ENCODE results near the gene UGGT1.

The UGGT1 gene

DNA sequence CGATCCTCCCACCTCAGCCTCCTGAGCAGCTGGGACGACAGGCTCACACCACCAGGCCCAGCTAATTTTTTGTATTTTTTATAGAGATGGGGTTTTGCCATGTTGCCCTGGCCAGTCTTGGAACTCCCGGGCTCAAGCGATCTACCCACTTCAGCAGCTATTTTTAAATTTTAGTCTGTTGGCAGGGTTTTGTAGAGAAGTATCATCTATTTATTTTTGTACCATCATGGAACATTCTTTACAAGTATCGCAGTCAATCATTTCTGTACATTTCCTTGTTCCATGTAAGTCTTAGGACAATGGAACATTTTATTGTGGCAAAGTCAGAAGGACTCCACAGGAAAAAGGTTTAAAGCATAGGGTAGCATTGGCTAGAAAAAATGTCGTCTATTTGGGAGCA is 94.6 kb downstream of the UGGT1 start:
- TF ChIP-seq CTCF (IDR thresholded peaks at IDR 0.05; ENCODE audit: low read depth, low read length): no peak
- in situ Hi-C loops (cut with HindIII; ENCODE audit: low sequenced_read_pairs): no loop called here
- no peak overlapping the region for H3K4me3 ChIP-seq (ENCODE audit: low read depth, low read length)
- no peak for DNase-seq (ENCODE audit: low read depth, low spot score)

- H3K4me3 ChIP-seq (ENCODE audit: low read depth, low read length): no peak overlapping the region
- in situ Hi-C loops (cut with HindIII; ENCODE audit: low sequenced_read_pairs): no loop called here
- TF ChIP-seq CTCF (IDR thresholded peaks at IDR 0.05; ENCODE audit: low read depth, low read length): no peak
- peak; percentile 77 for DNase-seq (ENCODE audit: low read depth, low spot score)
Observed at GRCh38 chr2:128187032-128187654, 96.1 kb downstream of the UGGT1 start.

DNA sequence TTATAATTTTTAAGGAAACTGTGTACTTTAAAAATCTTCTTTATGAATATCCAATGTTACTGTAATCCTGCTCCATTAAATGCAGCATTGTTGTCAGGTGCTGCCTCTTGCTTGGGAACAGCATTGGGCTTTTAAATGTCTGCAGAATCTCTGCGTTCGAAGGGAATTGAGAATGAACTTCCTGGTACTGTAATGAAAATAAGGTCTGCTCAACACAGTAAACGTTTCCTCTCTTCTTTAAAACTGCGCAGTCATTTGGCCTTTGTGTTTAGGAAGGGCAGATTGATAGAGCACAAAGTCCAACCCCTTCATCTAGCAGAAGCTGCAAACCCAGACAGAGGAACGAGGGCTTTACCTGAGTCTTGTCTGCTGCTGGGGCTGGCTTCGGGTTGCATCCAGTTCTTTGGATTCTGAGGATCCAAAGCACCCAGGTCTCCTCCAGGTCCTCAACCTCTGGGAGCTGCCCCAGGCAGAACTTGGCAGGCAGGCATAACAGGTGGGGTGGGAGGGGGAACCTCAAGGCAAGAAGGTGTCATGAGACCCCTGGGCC is 104.5 kb downstream of the UGGT1 start:
- H3K4me3 ChIP-seq (ENCODE audit: low read depth, low read length): no peak overlapping the region
- TF ChIP-seq CTCF (IDR thresholded peaks at IDR 0.05; ENCODE audit: low read depth, low read length): no peak
- DNase-seq (ENCODE audit: low read depth, low spot score): no peak
- in situ Hi-C loops (cut with HindIII; ENCODE audit: low sequenced_read_pairs): no loop called here

- in situ Hi-C loops (cut with HindIII; ENCODE audit: low sequenced_read_pairs): no loop called here
- TF ChIP-seq CTCF (IDR thresholded peaks at IDR 0.05; ENCODE audit: low read depth, low read length): no peak
- DNase-seq (ENCODE audit: low read depth, low spot score): no peak
- no peak overlapping the region for H3K4me3 ChIP-seq (ENCODE audit: low read depth, low read length)
Observed at GRCh38 chr2:128196026-128196425, 105.0 kb downstream of the UGGT1 start.

GRCh38 chr2:128196471-128196931 is 105.5 kb downstream of the UGGT1 start:
- in situ Hi-C loops (cut with HindIII; ENCODE audit: low sequenced_read_pairs): no loop called here
- TF ChIP-seq CTCF (IDR thresholded peaks at IDR 0.05; ENCODE audit: low read depth, low read length): no peak
- H3K4me3 ChIP-seq (ENCODE audit: low read depth, low read length): no peak overlapping the region
- peak; percentile 37 for DNase-seq (ENCODE audit: low read depth, low spot score)

DNA sequence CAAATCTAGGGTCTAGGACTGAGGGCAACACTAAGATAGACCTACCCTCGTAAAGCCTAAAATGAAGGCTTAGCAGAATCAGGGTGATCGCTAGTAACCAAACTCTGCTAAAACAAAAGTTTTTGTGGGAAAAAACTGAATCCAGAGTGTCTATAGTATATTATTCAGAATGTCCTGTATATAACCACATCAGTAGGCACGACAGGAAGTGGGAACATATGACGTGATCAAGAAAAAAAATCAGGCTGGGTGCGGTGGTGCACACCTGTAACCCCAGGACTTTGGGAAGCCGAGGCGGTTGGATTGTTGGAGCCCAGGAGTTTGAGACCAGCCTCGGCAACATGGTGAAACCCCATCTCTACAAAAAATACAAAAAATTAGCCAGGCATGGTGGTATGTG is 106.1 kb downstream of the UGGT1 start:
- DNase-seq (ENCODE audit: low read depth, low spot score): no peak
- in situ Hi-C loops (cut with HindIII; ENCODE audit: low sequenced_read_pairs): no loop called here
- H3K4me3 ChIP-seq (ENCODE audit: low read depth, low read length): no peak overlapping the region
- no peak for TF ChIP-seq CTCF (IDR thresholded peaks at IDR 0.05; ENCODE audit: low read depth, low read length)

All from astrocyte of the spinal cord (primary cell).